GM19328 (cell line): ENCODE results near the gene CLIC5.

Source experiments
- ATAC-seq: cut with Tn5 transposase; IDR thresholded peaks from one replicate; pipeline ENCODE4 v1.9.1; 2021; ENCODE audit warnings: mild to moderate bottlenecking, moderate library complexity; ENCODE audit not compliant: unreplicated experiment

CLIC5 gene

DNA sequence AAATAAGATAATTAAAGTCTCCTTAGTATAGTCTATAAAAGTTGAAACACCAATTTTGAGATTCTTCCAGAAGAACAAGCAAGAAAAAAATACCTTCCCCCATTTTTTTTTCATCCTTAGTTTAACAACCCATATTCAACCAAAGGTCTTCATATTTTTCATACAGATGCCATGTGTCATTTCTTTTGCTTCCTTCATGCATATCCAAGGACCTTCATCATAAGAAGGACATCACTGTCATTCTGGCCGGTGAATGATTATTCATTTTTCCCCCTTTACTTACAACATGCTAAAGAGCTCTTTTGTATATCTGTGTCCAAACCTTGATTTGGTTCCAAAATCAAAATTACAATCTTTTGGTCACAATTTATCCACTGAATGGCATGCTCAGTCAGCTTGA lies 21.3 kb upstream of the CLIC5 start:
- ATAC-seq = no peak

DNA sequence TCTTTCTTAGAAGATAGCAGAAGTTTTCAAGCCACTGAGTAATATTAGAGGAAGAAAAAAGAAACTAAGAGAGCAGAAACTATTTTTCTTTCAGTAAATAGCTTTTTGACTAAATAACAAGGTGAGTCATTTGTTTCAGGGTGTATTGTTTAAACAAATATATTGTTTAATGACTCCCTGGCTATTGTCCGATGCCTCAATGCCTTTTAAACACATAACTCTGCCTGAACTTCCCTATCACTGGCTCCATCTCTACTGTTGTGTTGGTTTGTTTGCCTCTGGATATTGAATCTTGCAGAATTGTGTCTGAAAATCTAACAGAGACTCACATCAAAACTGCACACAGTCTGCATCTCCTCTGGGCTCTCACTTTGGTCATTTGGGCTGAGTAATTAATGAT lies 19.6 kb upstream of the CLIC5 start:
- ATAC-seq = no peak

DNA sequence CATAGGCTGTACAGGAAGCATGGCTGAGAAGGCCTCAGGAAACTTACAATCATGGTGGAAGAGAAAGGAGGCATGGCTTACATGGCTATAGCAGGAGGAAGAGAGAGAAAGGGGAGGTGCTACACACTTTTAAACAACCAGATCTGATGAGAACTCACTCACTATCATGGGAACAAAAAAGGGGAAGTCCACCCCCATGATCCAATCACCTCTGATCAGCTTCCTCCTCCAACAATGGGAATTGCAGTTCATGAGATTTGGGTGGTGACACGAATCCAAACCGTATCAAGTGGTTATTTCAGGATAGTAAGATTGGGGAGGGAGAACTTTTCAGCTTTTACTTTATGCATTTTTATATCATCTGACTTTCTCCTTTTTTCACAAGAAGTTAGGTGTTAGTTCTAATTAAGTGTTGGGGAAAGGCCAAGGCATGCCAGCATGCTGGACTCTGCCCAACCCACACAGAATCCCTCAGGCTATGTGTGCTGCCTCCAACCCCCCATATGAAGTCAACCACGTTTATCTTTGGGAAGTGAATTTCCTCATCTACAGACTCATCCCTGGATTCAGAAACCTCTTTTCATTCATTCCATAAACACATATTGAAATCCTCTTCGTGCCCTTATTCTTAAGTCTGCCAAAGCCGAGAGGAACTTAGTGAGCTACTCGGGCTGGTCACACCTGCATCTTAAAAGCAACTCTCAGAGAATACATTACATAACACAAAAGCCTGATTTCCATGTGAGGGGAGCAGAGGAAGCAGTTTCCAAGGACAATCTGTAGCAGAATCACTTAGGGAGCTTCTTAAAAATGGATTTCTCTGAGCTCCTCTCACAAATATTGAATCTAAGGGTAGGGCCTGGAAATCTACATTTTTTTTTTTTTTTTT lies 16.7 kb upstream of the CLIC5 start:
- ATAC-seq = no peak

DNA sequence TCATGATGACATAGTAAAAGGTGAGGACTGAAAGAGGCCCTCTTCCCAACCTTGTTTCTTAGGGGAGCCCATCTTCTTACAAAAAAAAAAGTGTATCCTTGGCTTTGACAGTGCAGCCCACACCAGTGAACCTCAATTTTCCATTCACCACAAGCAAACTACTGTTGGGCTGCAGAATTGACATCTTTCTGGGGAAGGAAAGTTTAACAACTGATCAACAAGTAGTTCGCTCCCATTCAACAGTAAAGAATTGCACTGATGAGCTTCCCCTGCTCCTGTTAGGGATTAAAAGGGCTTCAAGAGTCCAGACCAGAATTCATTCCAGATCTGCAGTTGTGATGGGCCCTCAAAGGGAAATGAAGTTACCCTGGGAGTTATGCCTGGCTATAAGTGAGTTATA lies 13.9 kb upstream of the CLIC5 start:
- ATAC-seq = no peak

DNA sequence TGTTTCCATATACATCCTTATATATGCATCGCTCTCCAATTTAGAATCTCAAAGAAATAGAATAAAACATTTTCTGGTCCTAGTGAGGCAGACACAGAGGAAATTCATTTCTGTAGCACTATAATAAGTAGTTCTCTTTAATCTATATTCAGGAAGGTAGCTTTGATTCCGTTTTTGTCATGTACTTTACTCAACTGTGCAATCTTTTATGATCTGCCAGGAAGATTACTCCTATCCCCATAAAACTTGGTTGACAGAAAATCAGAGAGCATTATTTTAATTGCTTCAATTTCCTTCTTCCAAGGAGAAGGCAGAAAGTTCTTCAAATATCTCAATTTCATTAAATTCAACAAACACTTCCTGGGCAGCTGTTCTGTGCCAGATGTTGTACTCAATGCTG lies 10.6 kb upstream of the CLIC5 start:
- no peak for ATAC-seq

DNA sequence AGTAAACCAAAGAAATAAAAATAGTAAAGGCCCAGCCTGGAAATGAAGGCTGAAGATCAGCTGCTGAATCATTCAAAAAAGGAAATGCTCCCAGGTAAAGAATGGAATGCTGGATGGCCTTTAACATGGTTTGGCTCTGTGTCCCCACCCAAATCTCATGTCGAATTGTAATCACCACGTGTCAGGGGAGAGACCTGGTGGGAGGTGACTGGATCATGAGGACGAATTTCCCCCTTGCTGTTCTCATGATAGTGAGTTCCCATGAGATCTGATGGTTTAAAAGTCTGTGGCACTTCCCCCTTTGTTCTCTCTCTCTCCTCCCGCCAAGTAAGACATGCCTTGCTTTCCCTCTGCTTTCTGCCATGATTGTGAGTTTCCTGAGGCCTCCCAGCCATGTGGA lies 9.9 kb upstream of the CLIC5 start:
- ATAC-seq = no peak

DNA sequence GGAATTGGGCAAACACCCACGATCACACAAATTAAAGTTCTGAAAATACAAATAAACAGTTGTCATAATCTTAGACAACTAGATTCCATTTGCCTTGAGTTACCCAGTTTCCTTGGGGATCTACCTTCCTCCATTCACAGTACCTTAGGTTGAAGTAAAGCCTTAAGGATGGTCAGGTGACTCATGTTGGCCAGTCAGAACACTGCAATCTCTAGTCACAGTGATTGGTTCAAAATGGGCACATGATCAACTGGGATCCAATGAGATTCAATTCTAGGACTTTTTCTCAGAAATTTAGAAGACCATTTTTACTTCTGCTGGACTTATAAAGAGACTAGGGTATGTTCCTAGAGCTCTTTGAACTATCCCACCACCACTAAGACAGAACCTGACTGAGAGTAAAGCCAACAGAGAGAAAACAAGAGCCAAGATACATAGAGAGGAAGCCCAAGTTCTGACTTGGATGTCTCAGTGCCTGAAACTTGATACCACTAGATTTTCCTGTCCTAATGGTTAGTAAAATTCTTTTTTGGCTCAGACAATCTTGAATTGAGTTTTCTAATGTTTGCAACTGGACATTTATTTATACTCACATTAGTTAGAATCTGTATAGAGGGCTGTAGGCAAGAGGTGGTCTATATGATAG lies 8.6 kb upstream of the CLIC5 start:
- no peak for ATAC-seq

DNA sequence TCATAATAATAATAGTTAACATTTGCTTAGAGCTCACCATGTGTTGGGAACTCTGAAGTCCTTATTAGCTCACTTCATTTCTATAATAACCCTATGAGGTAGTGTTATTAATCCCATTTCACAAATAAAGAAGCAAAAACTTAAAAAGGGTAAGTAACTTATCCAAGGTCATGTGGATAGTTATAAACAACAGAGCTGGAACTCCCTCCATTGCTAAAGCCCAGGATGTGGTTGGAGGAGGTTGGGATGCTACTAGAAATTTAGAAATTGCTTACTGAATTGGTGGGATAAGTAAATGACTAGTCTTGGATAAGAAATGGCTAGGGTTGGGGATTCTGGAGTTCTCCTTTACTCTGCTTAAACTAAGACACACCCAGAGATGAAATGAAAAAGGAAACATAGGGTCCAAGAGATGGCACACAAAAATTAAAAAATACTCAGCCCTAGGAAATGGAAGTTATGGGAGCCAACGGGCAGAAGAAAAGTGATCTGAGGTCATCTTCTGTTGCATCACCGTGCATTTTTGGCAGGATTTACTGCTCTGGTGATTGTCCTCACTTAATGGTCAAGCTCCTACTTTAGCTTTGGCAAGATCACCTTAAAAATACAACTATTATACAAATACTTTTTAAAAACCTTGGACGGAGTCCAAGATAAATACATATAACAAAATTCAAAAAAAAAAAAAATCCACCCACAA lies 7.7 kb upstream of the CLIC5 start:
- ATAC-seq = no peak

DNA sequence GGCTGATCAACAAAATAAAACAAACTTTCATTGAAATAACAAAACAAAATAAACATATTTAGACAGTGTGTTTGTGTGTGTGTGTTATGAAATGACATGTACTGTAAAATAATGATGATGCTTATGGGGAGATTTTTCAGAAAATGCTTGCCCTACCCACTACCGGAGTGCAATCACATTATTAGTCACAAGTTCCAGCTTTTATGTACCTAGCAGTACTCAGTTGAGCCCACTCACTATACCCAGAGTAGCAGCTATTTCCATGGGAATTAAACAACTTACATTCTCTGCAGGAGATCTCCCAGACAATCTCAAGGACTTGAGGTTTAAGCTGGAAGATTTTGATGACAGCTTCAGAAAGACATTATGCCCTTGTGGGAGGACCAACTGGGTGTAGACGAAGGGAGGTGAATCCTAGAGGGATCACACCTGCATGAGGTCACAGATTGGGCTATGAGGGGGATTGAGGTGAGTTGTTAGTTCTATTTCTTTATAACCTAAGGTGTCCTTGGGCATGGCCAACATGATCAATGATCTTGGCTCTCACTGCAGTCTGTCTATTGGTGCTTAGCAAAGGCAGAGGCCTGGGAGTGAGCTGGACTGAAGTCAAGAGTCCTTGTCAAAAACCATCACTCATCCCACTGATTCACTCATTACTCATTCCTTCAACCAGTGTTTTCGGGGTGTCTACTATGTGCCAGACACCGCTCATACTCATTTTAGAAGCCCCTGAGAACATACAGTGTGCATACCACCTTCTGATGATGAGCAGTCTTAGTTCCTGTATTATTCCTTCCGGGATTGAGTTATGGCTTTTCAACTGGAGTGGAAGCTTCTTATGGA lies 6.7 kb upstream of the CLIC5 start:
- no peak for ATAC-seq

DNA sequence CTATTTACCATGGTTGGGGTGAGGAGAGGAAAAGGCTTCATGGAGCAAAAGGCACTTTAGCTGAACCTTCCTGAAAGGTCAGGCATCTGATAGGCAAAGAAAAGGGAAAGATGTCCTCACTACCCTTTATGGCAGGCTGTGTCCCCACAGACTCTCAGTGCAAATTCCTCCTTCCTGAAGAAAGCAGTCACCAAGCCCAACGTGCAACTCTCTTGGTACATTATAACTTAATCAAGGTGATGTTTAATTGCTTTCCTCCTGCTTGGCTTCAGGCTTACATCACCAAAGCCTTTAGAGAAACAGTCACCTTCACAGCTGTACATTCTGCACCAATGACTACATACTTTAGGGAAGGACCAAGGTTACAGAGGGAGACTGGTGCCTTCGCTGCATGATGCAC lies 2.1 kb upstream of the CLIC5 start:
- no peak for ATAC-seq

DNA sequence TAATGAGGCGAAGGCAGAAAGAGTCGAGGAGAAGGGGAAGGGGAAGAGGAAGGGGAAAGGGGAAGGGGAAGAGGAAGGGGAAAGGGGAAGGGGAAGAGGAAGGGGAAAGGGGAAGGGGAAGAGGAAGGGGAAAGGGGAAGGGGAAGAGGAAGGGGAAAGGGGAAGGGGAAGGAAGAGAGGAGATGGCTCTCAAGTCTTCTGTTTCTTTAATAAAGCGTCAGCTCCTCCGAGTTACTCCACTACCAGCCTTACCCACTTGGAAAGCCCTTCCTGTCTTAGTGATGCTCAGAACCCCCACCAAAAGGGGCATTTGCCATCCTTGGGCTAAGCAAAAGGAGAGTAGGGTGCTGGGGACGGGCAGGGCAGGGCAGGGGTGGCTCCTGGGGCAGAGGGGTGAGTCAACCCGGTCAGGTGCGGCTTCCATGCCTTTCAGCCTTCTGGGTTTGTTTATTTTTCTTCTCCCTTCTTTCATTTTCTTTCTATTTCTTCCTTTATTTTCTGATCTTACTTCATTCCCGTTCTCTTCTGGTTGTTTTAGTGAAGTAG lies 476 bp upstream of the CLIC5 start:
- ATAC-seq = no peak

DNA sequence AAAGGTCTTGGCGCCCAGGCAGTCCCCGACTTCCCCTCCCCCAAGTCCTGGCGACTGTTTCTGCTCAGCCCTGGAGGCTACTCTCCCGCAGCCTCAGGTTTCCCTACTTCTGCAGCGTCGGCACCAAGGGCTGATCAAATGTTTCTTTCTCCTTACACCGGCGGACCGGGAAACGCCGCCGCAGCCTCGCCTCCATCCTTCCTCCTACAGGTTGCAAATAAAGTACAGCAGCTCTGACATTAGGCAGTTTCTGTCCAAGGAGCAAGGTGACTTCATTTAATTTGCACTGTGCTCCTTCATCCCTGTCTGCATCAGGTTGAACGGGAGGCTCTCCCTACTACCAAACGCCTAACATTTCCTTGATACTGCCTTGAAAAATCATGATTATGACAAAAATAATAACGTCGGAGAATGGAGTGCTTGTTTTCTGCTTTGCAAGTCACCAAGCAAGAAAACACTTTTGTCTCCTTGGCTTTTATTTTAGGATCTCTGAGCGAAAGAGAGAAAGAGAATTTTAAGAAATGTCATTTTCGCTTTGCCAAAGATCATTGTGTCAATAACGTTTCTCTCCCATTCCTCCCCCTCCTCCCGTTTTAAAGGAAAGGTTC lies 1.0 kb downstream of the CLIC5 start:
- no peak for ATAC-seq

DNA sequence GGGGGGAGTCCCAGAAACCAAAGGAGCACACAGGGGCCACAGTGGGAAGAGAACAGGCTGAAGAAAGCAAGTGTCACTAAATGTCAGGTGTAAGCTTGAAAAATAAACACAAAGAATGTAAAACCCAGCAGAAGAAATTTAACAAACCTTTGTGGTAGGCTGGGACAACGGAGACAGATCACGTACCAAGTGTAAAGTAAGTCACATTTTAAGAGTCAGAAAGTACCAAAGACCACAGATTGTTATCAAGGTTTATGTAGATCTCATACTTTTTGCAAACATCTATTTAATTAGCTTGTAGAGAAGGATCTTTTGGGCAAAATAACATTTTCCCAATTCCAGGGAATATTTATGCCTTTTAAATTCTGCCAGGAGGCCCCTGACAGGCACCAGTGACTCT lies 1.6 kb downstream of the CLIC5 start:
- no peak for ATAC-seq

DNA sequence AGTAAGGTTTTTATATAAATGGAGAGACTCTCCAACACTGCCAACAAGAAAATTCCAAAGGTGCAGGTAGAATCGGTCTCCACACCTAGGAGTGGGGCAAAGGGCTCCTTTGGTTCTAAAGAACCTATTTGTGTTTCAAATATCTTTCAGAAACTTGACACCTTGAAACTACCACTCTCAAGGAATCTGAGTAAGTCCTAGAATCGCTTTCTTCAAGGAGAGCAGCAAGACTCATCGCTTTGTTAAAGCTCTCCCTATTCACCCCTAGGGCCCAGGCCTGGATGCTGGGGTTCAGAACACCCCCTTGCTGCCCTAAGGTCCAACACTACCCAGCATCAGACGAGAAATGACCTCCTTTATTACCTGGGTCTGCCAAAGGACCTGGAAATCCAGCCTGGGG lies 2.0 kb downstream of the CLIC5 start:
- ATAC-seq = no peak

DNA sequence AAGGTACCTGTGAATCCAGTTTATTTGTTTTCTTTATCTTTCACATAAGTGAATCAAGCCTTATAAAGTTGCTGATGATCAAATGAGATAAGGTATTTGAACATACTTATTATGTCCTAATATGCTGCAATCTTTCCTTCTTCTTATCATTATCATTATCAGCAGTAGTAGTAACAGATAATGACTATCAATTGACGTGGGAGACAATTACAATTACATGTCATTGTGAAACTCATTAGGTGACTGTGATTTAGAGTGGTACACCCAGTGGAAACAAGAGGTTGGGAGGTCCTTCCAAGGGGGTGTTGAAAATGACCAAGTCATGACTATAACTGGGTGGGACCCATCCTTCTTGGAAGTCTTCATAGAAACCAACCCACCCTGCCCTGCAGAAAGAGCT lies 2.8 kb downstream of the CLIC5 start:
- ATAC-seq = no peak

DNA sequence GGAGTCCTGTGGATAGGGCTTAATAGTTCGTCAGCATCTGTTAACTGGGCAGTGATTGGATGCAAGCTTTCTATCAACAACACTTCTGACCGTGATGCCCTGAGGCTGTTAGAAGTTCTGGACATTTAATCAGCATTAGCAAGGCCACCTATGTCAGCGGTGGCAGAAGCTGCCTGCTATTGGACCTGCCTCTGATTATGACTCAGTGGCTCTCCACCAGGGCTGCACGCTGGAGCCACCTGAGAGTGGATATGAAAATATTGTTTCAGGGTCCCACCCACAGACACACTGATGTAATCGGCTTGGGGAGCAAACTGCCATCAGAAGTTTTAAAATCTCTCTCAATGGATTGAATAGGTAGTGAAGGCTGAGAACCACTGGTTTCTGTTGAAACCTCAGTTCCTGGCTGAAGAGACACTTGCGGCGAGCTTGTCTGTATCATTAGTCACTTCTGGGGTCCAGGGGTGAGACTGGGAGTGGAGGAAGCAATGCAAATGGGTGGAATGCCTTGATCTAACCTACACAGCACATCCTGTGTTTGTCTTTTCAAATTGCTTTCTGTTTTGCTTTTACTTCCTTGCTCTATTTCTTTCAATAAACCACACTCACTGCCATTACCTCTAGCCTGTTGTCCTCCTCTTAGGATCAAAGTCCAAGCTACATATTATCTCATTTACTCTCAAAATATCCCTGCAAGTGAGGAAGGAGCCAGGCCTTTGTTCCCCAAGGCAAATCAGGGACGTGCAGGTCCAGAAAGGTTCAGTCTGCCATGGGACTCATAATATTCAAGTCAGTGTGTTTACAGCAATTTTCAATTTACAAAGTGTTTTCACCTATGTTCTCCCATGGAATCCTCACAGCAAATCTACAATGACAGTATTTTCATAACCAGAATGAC lies 4.2 kb downstream of the CLIC5 start:
- peak; percentile 83 for ATAC-seq

DNA sequence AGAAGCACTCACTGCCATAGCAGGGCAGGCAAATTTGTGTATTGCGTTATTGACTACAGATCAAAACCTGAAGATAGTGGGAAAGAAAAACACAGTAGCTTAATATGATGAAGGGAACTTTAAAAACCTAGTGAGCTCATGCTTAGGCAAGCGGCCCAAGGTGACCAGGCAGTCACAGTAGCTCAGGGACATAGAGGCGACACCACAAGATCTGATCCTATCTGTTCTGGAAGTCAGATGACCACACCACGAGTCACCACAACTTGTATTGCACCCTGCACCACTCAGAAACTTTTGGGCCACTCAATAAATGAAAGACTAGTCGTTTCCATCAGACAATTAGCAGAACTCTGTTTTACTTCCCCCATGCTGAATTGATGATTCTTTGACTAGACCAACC lies 4.9 kb downstream of the CLIC5 start:
- ATAC-seq = no peak

DNA sequence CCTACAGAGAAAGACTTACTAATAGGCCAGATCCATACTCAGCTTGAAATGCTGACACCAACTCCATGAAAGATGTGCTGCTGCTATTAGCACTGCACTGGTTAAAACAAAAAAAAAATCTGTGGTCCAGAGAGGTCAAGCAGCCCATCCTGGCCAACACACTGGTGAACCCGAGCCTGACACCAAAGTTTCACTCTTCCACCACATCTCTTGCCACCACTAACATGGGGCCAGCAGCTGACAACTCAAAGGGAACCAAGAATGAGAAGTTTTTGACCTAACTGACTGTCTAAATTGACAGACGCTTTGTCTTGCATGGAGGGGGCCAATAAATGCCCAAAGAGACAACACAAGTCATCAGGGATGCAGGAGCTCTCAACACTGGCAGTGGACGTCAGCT lies 5.4 kb downstream of the CLIC5 start:
- ATAC-seq = no peak

DNA sequence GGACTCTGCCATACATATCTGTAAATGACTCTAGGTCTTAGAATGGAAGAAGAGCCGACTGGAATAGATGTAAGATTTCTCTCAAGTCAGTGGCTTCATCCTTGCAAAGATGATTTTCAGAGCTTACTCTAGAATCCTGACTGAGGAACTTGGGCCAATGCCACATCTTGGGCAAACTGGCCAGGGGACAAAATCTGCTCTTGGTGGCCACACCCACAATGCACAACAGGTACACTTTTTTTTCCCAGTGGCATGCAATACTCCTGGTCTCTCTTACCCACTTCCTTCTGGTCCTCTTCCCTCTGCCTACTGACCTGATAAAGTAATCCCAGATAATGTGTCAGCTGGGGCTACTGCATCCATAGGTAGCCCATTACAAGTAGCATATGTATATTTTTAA lies 13.4 kb downstream of the CLIC5 start:
- ATAC-seq = no peak
